ENCODE measurements around the gene SYTL3. TPM values are rescaled to one million over a fixed set of nuclear protein-coding genes. Genes with fewer than 3 reads are reported as not detected.
A peak's percentile ranks its signal among the peaks of the same experiment; 100 is the strongest.

The SYTL3 gene
- total RNA-seq, 4 donors from 2014 or later, result 4.8 to 23.1 (median 11.3) TPM

- Histone ChIP-seq H3K9me3 (no peaks in the 10 kb centered on the region), H3K27me3 (no peaks in the 10 kb centered on the region), H3K4me1 (no peaks in the 10 kb centered on the region), H3K27ac (no peak overlapping the region), H3K36me3 (peaks cover 0 to 62% (median 0%) of the 10 kb centered on the region in 3 donors), H3K4me3 (no peak overlapping the region)
- TF ChIP-seq POLR2A (IDR thresholded peaks at IDR 0.05) (no peak), CTCF (IDR thresholded peaks at IDR 0.05) (no peak)
- peak in 1 of 3 donors; percentile 32 for DNase-seq
Observed at GRCh38 chr6:158621694-158622544, 27.9 kb upstream of the SYTL3 start.

- Histone ChIP-seq H3K36me3 (peaks cover 0 to 70% (median 0%) of the 10 kb centered on the region in 3 donors), H3K4me1 (no peaks in the 10 kb centered on the region), H3K27ac (no peak overlapping the region), H3K9me3 (no peaks in the 10 kb centered on the region), H3K27me3 (no peaks in the 10 kb centered on the region), H3K4me3 (no peak overlapping the region)
- TF ChIP-seq POLR2A (IDR thresholded peaks at IDR 0.05) (no peak), CTCF (IDR thresholded peaks at IDR 0.05) (no peak)
- peak in 1 of 3 donors; percentile 13 for DNase-seq
Observed at GRCh38 chr6:158622545-158623190, 27.2 kb upstream of the SYTL3 start.

GRCh38 chr6:158624684-158625682, 24.9 kb upstream of the SYTL3 start:
- peaks cover 0 to 10% (median 0%) of the 10 kb centered on the region in 4 donors for H3K4me1 ChIP-seq
- no peaks in the 10 kb centered on the region for H3K9me3 ChIP-seq
- no peak overlapping the region for H3K4me3 ChIP-seq
- no peak overlapping the region for H3K27ac ChIP-seq
- no peaks in the 10 kb centered on the region for H3K27me3 ChIP-seq
- no peak for TF ChIP-seq CTCF (IDR thresholded peaks at IDR 0.05)
- TF ChIP-seq POLR2A (IDR thresholded peaks at IDR 0.05), result no peak
- peaks cover 0 to 77% (median 0%) of the 10 kb centered on the region in 3 donors for H3K36me3 ChIP-seq
- peak in 1 of 3 donors; percentile 39 for DNase-seq

GRCh38 chr6:158625881-158626305, 24.0 kb upstream of the SYTL3 start:
- no peaks in the 10 kb centered on the region for H3K27me3 ChIP-seq
- DNase-seq, result peak in 1 of 3 donors; percentile 40
- peaks cover 0 to 19% (median 0%) of the 10 kb centered on the region in 4 donors for H3K4me1 ChIP-seq
- TF ChIP-seq CTCF (IDR thresholded peaks at IDR 0.05) (no peak), POLR2A (IDR thresholded peaks at IDR 0.05) (no peak)
- H3K4me3 ChIP-seq, result no peak overlapping the region
- no peaks in the 10 kb centered on the region for H3K9me3 ChIP-seq
- H3K27ac ChIP-seq, result no peak overlapping the region
- H3K36me3 ChIP-seq, result peaks cover 0 to 69% (median 0%) of the 10 kb centered on the region in 3 donors

Measured in Peyer's patch (tissue), 4 donors.